Glomerular endothelial cell (primary cell): Measurements from ENCODE around the gene SYT2. TPM values are rescaled to one million over a fixed set of nuclear protein-coding genes. Genes with fewer than 3 reads are reported as not detected.
"Not testable (repeated sequence)": the region's sequence is repeated elsewhere in the genome, so short reads cannot be mapped to it uniquely, and the experiment has no call there.

Source experiments
- DNase-seq: peaks from one replicate; pipeline ENCODE4 v3.0.0-alpha.2; 2011; ENCODE audit warnings: low read depth, low spot score; ENCODE audit errors: extremely low read depth
- total RNA-seq: library from RNA; depleted of rRNA; stranded (reverse); fragments of >200 nt; gene quantifications from 2 replicates; pipeline ENCODE4 v1.2.3, GENCODE V29; 2015

The SYT2 gene
- total RNA-seq, 1 donor from 2014 or later = not detected

- no peak for DNase-seq
These were observed 156.7 kb downstream of the SYT2 start for GRCh38 chr1:202553560-202554038.

- not testable (repeated sequence) for DNase-seq
These were observed 157.2 kb downstream of the SYT2 start for GRCh38 chr1:202553078-202553477.

- DNase-seq = not testable (repeated sequence)
These were observed 157.6 kb downstream of the SYT2 start for GRCh38 chr1:202552615-202553014.

GRCh38 chr1:202551683-202552082 is 158.6 kb downstream of the SYT2 start:
- no peak for DNase-seq

- DNase-seq = not testable (repeated sequence)
These were observed 160.2 kb downstream of the SYT2 start for GRCh38 chr1:202550088-202550487.

GRCh38 chr1:202547215-202547614 is 163.0 kb downstream of the SYT2 start:
- no peak for DNase-seq

- DNase-seq = not testable (repeated sequence)
These were observed 163.5 kb downstream of the SYT2 start for GRCh38 chr1:202546796-202547195.

GRCh38 chr1:202546377-202546776 is 163.9 kb downstream of the SYT2 start:
- not testable (repeated sequence) for DNase-seq

- not testable (repeated sequence) for DNase-seq
These were observed 164.5 kb downstream of the SYT2 start for GRCh38 chr1:202545647-202546303.

GRCh38 chr1:202544766-202545449 is 165.3 kb downstream of the SYT2 start:
- not testable (repeated sequence) for DNase-seq

- not testable (repeated sequence) for DNase-seq
These were observed 166.7 kb downstream of the SYT2 start for GRCh38 chr1:202543537-202543936.

GRCh38 chr1:202542415-202542814 is 167.8 kb downstream of the SYT2 start:
- DNase-seq = not testable (repeated sequence)

- DNase-seq = not testable (repeated sequence)
These were observed 169.4 kb downstream of the SYT2 start for GRCh38 chr1:202540858-202541257.

Other genes with a start within 250 kb of the SYT2 start
- gene KDM5B, start 98.0 kb upstream of the SYT2 start, total RNA-seq = 58.6 and 96.4 TPM in 2 replicates
- gene PCAT6, start 100.5 kb upstream of the SYT2 start, total RNA-seq = 6.0 TPM in 1 of 2 replicates, not detected in the other
- 8.9 and 11.9 TPM in 2 replicates for gene RABIF, start 178.7 kb upstream of the SYT2 start, total RNA-seq
- 20.4 and 22.1 TPM in 2 replicates for gene KLHL12, start 216.8 kb upstream of the SYT2 start, total RNA-seq
- 82.2 and 92.9 TPM in 2 replicates for gene ADIPOR1, start 247.9 kb upstream of the SYT2 start, total RNA-seq